GM12878 (cell line): Measurements from ENCODE around the gene MSRB2. TPM values are rescaled to one million over a fixed set of nuclear protein-coding genes. Genes with fewer than 3 reads are reported as not detected.

ENCODE experiments used
- ATAC-seq: fragments of 200-7000 bp; cut with Tn5 transposase; 3 replicates; pipeline ENCODE4 v1.9.1; 2020; ENCODE audit warnings: mild to moderate bottlenecking, moderate library complexity
- BruUV-seq: library from RNA; stranded (reverse); fragments of 400-500 nt; replicated peaks from 2 replicates; lab custom pipeline; 2021; lab: Mats Ljungman, UMichigan
- CTCF ChIA-PET: fragments of 300-600 bp; sonication (Branson Sonifier 250); formaldehyde crosslinking; extraction: SDS; loops from one replicate; lab custom pipeline; 2021; ENCODE audit warnings: inconsistent platforms; lab: Yijun Ruan, JAX
- POLR2A ChIA-PET: fragments of 350-600 bp; formaldehyde crosslinking; extraction: SDS; loops from one replicate; lab custom pipeline; 2021; ENCODE audit warnings: inconsistent platforms; lab: Charles Lee
- RAD21 ChIA-PET: fragments of 300-600 bp; sonication (Branson Sonifier 250); formaldehyde crosslinking; loops from one replicate; lab custom pipeline; 2023; ENCODE audit warnings: antibody characterized with exemption; ENCODE audit not compliant: unreplicated experiment; lab: Charles Lee
- SMC1A ChIA-PET: fragments of 300-600 bp; sonication (Branson Sonifier 250); formaldehyde crosslinking; loops from one replicate; lab custom pipeline; 2023; ENCODE audit not compliant: unreplicated experiment, uncharacterized antibody; lab: Charles Lee
- DNase-seq: peaks from one replicate; pipeline ENCODE4 v3.0.0-alpha.2; 2011; ENCODE audit warnings: low read depth, low spot score
- FAIRE-seq: peaks from 3 replicates; lab custom pipeline; 2011; peaks lifted over from hg19 to GRCh38; lab: Jason Lieb, UNC
- H2AFZ ChIP-seq: 2 replicates; pipeline ENCODE4 v1.6.0; 2011; ENCODE audit warnings: low read depth, low read length, control low read depth; ENCODE audit not compliant: control insufficient read depth
- H3K27ac ChIP-seq: 2 replicates; pipeline ENCODE4 v1.5.1; 2011; ENCODE audit warnings: control low read depth; ENCODE audit not compliant: control insufficient read depth, insufficient read depth
- H3K27me3 ChIP-seq, 2 experiments: replicated peaks in 1 of 2; 2 replicates each; pipeline versions ENCODE4 v1.6.0 to v1.6.1; 2011; ENCODE audit warnings: low read length in 1 of 2; ENCODE audit not compliant: control insufficient read depth in 2 of 2, insufficient read depth in 2 of 2
- H3K36me3 ChIP-seq, 2 experiments: 2 replicates each; pipeline ENCODE4 v1.5.1; 2011; ENCODE audit warnings: low read length in 1 of 2; ENCODE audit not compliant: control insufficient read depth in 2 of 2, insufficient read depth in 2 of 2
- H3K4me1 ChIP-seq: 2 replicates; pipeline ENCODE4 v1.6.1; 2011; ENCODE audit warnings: mild to moderate bottlenecking, low read length, moderate library complexity, mixed read lengths; ENCODE audit not compliant: control insufficient read depth, insufficient read depth
- H3K4me2 ChIP-seq: 2 replicates; pipeline ENCODE4 v1.6.0; 2011; ENCODE audit warnings: control low read depth; ENCODE audit not compliant: control insufficient read depth, insufficient read depth
- H3K4me3 ChIP-seq: fragments of 200-600 bp; sonication (generic); 2 replicates; pipeline ENCODE4 v1.5.1; 2016
- H3K79me2 ChIP-seq: 2 replicates; pipeline ENCODE4 v1.6.0; 2011; ENCODE audit warnings: low read length; ENCODE audit not compliant: control insufficient read depth, insufficient read depth
- H3K9ac ChIP-seq: 2 replicates; pipeline ENCODE4 v1.8.0; 2011; ENCODE audit warnings: low read length, control low read depth, mixed read lengths; ENCODE audit not compliant: control insufficient read depth, insufficient read depth
- H3K9me3 ChIP-seq: replicated peaks from 3 replicates; pipeline ENCODE4 v1.5.1; 2011; ENCODE audit warnings: mild to moderate bottlenecking, low read length; ENCODE audit not compliant: control insufficient read depth, insufficient read depth
- H4K20me1 ChIP-seq: 2 replicates; pipeline ENCODE4 v1.6.0; 2011; ENCODE audit not compliant: control insufficient read depth, insufficient read depth
- BCL3 ChIP-seq: IDR thresholded peaks from 2 replicates; pipeline ENCODE4 v1.6.1; 2011; ENCODE audit warnings: borderline replicate concordance, low read depth, mild to moderate bottlenecking, moderate library complexity, low read length; ENCODE audit not compliant: insufficient read depth, poor library complexity, severe bottlenecking
- BCLAF1 ChIP-seq: fragments of 450-650 bp; IDR thresholded peaks from 2 replicates; pipeline ENCODE4 v1.6.1; 2017; ENCODE audit warnings: antibody characterized with exemption, mild to moderate bottlenecking, moderate library complexity
- CHD4 ChIP-seq: fragments of 200-600 bp; sonication (generic); IDR thresholded peaks from 2 replicates; pipeline ENCODE4 v1.6.1; 2016; ENCODE audit warnings: mild to moderate bottlenecking
- CREB1 ChIP-seq: IDR thresholded peaks from 2 replicates; pipeline ENCODE4 v1.6.1; 2012; ENCODE audit warnings: low read depth, mild to moderate bottlenecking, inconsistent platforms
- CTCF ChIP-seq, 3 experiments: IDR thresholded peaks in 2 of 3; conservative IDR thresholded peaks in 1 of 3; 2 replicates each; pipeline ENCODE4 v1.5.1; 2011; ENCODE audit warnings: low read depth in 3 of 3, low read length in 3 of 3, mild to moderate bottlenecking in 3 of 3, control low read depth in 2 of 3, moderate library complexity in 2 of 3, inconsistent platforms in 1 of 3, mixed read lengths in 1 of 3; ENCODE audit not compliant: control insufficient read depth in 2 of 3, insufficient read depth in 1 of 3; ENCODE audit errors: extremely low read depth in 1 of 3
- ETV6 ChIP-seq, 2 experiments: fragments of 450-650 bp in 1 of 2; IDR thresholded peaks in 1 of 2; conservative IDR thresholded peaks in 1 of 2; 2 replicates each; pipeline ENCODE4 v1.6.1; 2014; ENCODE audit warnings: antibody characterized with exemption in 1 of 2, borderline replicate concordance in 1 of 2, low read depth in 1 of 2, mild to moderate bottlenecking in 1 of 2, moderate library complexity in 1 of 2
- EZH2 ChIP-seq: IDR thresholded peaks from 2 replicates; pipeline ENCODE4 v1.6.1; 2012; ENCODE audit warnings: low read depth, mild to moderate bottlenecking, control low read depth, inconsistent platforms, low read length, borderline replicate concordance; ENCODE audit not compliant: control insufficient read depth
- GABPA ChIP-seq: IDR thresholded peaks from 2 replicates; pipeline ENCODE4 v1.6.1; 2014; ENCODE audit warnings: antibody characterized with exemption, low read depth, mild to moderate bottlenecking, inconsistent platforms
- MEF2B ChIP-seq: fragments of 450-650 bp; IDR thresholded peaks from 2 replicates; pipeline ENCODE4 v1.6.1; 2018; ENCODE audit warnings: mild to moderate bottlenecking, moderate library complexity; ENCODE audit not compliant: partially characterized antibody, poor library complexity, severe bottlenecking
- RCOR1 ChIP-seq: conservative IDR thresholded peaks from 2 replicates; pipeline ENCODE4 v1.6.1; 2012; ENCODE audit warnings: low read depth, low read length, improper control_type of control experiment
- SREBF1 ChIP-seq: IDR thresholded peaks from 2 replicates; pipeline ENCODE4 v1.6.1; 2012; ENCODE audit warnings: mild to moderate bottlenecking, low read length
- SRF ChIP-seq, 2 experiments: IDR thresholded peaks; 2 replicates each; pipeline ENCODE4 v1.6.1; 2011; ENCODE audit warnings: low read depth in 2 of 2, low read length in 2 of 2, mild to moderate bottlenecking in 1 of 2, moderate library complexity in 1 of 2
- TAF1 ChIP-seq: IDR thresholded peaks from 2 replicates; pipeline ENCODE4 v1.6.1; 2011; ENCODE audit warnings: mild to moderate bottlenecking, low read depth, low read length, borderline replicate concordance
- TCF3 ChIP-seq: IDR thresholded peaks from 2 replicates; pipeline ENCODE4 v1.6.1; 2012; ENCODE audit warnings: low read depth, mild to moderate bottlenecking, low read length, borderline replicate concordance; ENCODE audit not compliant: insufficient read depth
- ZNF207 ChIP-seq: fragments of 450-650 bp; IDR thresholded peaks from 2 replicates; pipeline ENCODE4 v1.6.1; 2014; ENCODE audit warnings: antibody characterized with exemption, mild to moderate bottlenecking, borderline replicate concordance
- WGBS: methylation state at CpG from one replicate; pipeline ENCODE4 v1.1.6; 2016; ENCODE audit warnings: low lambda C conversion rate; ENCODE audit not compliant: insufficient replicate concordance, insufficient coverage; ENCODE audit errors: missing lambda C conversion rate; 5-methylcytosine and 5-hydroxymethylcytosine counted together
- in situ Hi-C: fragments of 300-500 bp; cut with MboI; formaldehyde crosslinking; loops from 9 replicates; pipeline ENCODE4 v1.14.3; 2018; ENCODE audit warnings: mixed read lengths
- intact Hi-C: fragments of 100-400 bp; cut with micrococcal nuclease; formaldehyde crosslinking; loops from one replicate; pipeline ENCODE4 v1.14.2; 2022; ENCODE audit not compliant: unreplicated experiment
- polyA plus RNA-seq, 11 experiments: library from polyadenylated mRNA; depleted of rRNA in 4 of 11; unstranded in 6 of 11; stranded (reverse) in 5 of 11; fragments of >200 nt; fragmentation: Nextera tagmentation in 4 of 11; fragmentation: Illumina TruSeq in 1 of 11; extraction: Ambion mirVana in 4 of 11; extraction: Trizol in 1 of 11; gene quantifications; 1 replicate in 1 of 11; 2 replicates in 10 of 11; pipeline versions ENCODE4 v1.2.1 to v1.2.3, GENCODE V29; 2011 to 2016; ENCODE audit warnings: inconsistent platforms in 2 of 11, missing spikeins in 2 of 11, low read depth in 1 of 11
- total RNA-seq, 4 experiments: library from RNA; depleted of rRNA in 3 of 4; stranded (reverse); fragments of >200 nt in 3 of 4; fragmentation: Illumina TruSeq in 1 of 4; extraction: Trizol in 1 of 4; gene quantifications; 2 replicates each; pipeline versions ENCODE4 v1.2.1 to v1.2.3, GENCODE V29; 2013 to 2021
- TF ChIP-seq, protein P1 (sequence below): fragments of 450-650 bp; conservative IDR thresholded peaks from 2 replicates; pipeline ENCODE4 v1.6.1; 2017; ENCODE audit warnings: mild to moderate bottlenecking, moderate library complexity

The MSRB2 gene
- total and polyA plus RNA-seq, 10 of the 15 experiments (the other 5 are each of a cell fraction or from before 2014, with no cell fraction given), result 1.5 to 18.6 (median 6.2) TPM

- Histone ChIP-seq H3K4me2 (no peak overlapping the region), H4K20me1 (no peaks in the 10 kb centered on the region), H3K36me3 (no peaks in the 10 kb centered on the region), H2AFZ (no peak overlapping the region), H3K79me2 (no peaks in the 10 kb centered on the region), H3K9ac (no peak overlapping the region), H3K27me3 (no peaks in the 10 kb centered on the region), H3K4me1 (no peaks in the 10 kb centered on the region), H3K27ac (no peak overlapping the region), H3K4me3 (no peak overlapping the region), H3K9me3 (no peaks in the 10 kb centered on the region)
- intact Hi-C loops, result no loop called here
- no peak for DNase-seq
- 0% methylated on average over 1 of the region's 1 CpG for WGBS
- ChIA-PET SMC1A (no interaction called here), POLR2A (no interaction called here), RAD21 (no interaction called here), CTCF (no interaction called here)
- no TSS peak for BruUV-seq
- FAIRE-seq, result no peak
- in situ Hi-C loops, result no loop called here
- no peak for ATAC-seq
- TF ChIP-seq ZNF207, result no peak
- TF ChIP-seq EZH2, result no peak
- no peak for TF ChIP-seq TAF1
- no peak for TF ChIP-seq RCOR1
- TF ChIP-seq BCL3, result no peak
- TF ChIP-seq CTCF (IDR thresholded peaks at IDR 0.05 in 2 of 3, conservative IDR thresholded peaks at IDR 0.05 in 1 of 3; ENCODE audit: control insufficient read depth in 2 of 3, extremely low read depth in 1 of 3, insufficient read depth in 1 of 3, low read depth in 3 of 3, low read length in 3 of 3), result no peak
- TF ChIP-seq SREBF1, result no peak
- TF ChIP-seq GABPA, result no peak
- no peak for TF ChIP-seq CHD4
- no peak for TF ChIP-seq CREB1
- TF ChIP-seq MEF2B, result no peak
- TF ChIP-seq BCLAF1, result no peak
- no peak for TF ChIP-seq SRF (IDR thresholded peaks at IDR 0.05; ENCODE audit: low read depth in 2 of 2, low read length in 2 of 2)
- TF ChIP-seq ETV6 (conservative IDR thresholded peaks at IDR 0.05 in 1 of 2, IDR thresholded peaks at IDR 0.05 in 1 of 2; ENCODE audit: borderline replicate concordance in 1 of 2, low read depth in 1 of 2), result no peak
- TF ChIP-seq, protein P1, sequence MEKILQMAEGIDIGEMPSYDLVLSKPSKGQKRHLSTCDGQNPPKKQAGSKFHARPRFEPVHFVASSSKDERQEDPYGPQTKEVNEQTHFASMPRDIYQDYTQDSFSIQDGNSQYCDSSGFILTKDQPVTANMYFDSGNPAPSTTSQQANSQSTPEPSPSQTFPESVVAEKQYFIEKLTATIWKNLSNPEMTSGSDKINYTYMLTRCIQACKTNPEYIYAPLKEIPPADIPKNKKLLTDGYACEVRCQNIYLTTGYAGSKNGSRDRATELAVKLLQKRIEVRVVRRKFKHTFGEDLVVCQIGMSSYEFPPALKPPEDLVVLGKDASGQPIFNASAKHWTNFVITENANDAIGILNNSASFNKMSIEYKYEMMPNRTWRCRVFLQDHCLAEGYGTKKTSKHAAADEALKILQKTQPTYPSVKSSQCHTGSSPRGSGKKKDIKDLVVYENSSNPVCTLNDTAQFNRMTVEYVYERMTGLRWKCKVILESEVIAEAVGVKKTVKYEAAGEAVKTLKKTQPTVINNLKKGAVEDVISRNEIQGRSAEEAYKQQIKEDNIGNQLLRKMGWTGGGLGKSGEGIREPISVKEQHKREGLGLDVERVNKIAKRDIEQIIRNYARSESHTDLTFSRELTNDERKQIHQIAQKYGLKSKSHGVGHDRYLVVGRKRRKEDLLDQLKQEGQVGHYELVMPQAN, result no peak
- TF ChIP-seq TCF3, result no peak
Measured at GRCh38 chr10:23139677-23140076, 44.3 kb downstream of the MSRB2 start.
